Immature natural killer cell (primary cell): ENCODE results near the gene CELSR1. TPM values are rescaled to one million over a fixed set of nuclear protein-coding genes. Genes with fewer than 3 reads are reported as not detected.

Experiments
- polyA plus RNA-seq, 3 donors: library from polyadenylated mRNA; unstranded; fragments of 300-500 nt; fragmentation: Illumina TruSeq; gene quantifications; one replicate each; pipeline ENCODE4 v1.2.3, GENCODE V29; 2021

The CELSR1 gene
- polyA plus RNA-seq, 3 donors from 2014 or later = 0.24 to 1.6 (median 1.2) TPM

Other genes with a start within 250 kb of the CELSR1 start
- under 1 TPM in 2 of 3 donors, not detected in 1; 0.50 to 0.71 TPM for gene GTSE1, start 240.8 kb downstream of the CELSR1 start, polyA plus RNA-seq
- 10 to 100 TPM; 12.3 to 18.5 (median 16.8) TPM for gene TRMU, start 201.9 kb downstream of the CELSR1 start, polyA plus RNA-seq
- 10 to 100 TPM in 1 of 3 donors, 1 to 10 TPM in 2; 3.5 to 23.0 (median 4.1) TPM for gene GRAMD4, start 82.8 kb upstream of the CELSR1 start, polyA plus RNA-seq
- gene CERK, start 200.6 kb upstream of the CELSR1 start, polyA plus RNA-seq = 10 to 100 TPM; 31.1 to 59.4 (median 38.9) TPM
- gene TBC1D22A, start 225.0 kb upstream of the CELSR1 start, polyA plus RNA-seq = 10 to 100 TPM; 20.6 to 28.0 (median 24.0) TPM